MM.1S (cell line): ENCODE measurements around the gene BAG2.

Source experiments
- DNase-seq: peaks from one replicate; pipeline ENCODE4 v3.0.0-alpha.2; 2015
- H2AFZ ChIP-seq: fragments of 300-600 bp; sonication (generic); 2 replicates; pipeline ENCODE4 v1.6.0; 2016; ENCODE audit warnings: antibody characterized with exemption, low read length
- H3F3A ChIP-seq: fragments of 300-600 bp; sonication (generic); 2 replicates; pipeline ENCODE4 v1.6.1; 2016; ENCODE audit warnings: mild to moderate bottlenecking, antibody characterized with exemption, low read length, moderate library complexity, mixed read lengths; ENCODE audit not compliant: insufficient read depth
- H3K27ac ChIP-seq: fragments of 300-600 bp; sonication (generic); 2 replicates; pipeline ENCODE4 v1.5.1; 2016; ENCODE audit warnings: mild to moderate bottlenecking, low read length
- H3K27me3 ChIP-seq: fragments of 300-600 bp; sonication (generic); replicated peaks from 2 replicates; pipeline ENCODE4 v1.6.0; 2016; ENCODE audit warnings: low read length; ENCODE audit not compliant: insufficient read depth
- H3K36me3 ChIP-seq: fragments of 300-600 bp; sonication (generic); replicated peaks from 2 replicates; pipeline ENCODE4 v1.6.1; 2016; ENCODE audit warnings: mild to moderate bottlenecking, low read length, mixed read lengths; ENCODE audit not compliant: insufficient read depth
- H3K4me1 ChIP-seq: fragments of 300-600 bp; sonication (generic); 2 replicates; pipeline ENCODE4 v1.6.1; 2016; ENCODE audit warnings: low read length, mixed read lengths
- H3K4me2 ChIP-seq: fragments of 300-600 bp; sonication (generic); 2 replicates; pipeline ENCODE4 v1.6.0; 2016; ENCODE audit warnings: low read depth, low read length
- H3K4me3 ChIP-seq: fragments of 300-600 bp; sonication (generic); 2 replicates; pipeline ENCODE4 v1.5.1; 2016; ENCODE audit warnings: low read length, mixed read lengths
- H3K79me2 ChIP-seq: fragments of 300-600 bp; sonication (generic); 2 replicates; pipeline ENCODE4 v1.6.1; 2016; ENCODE audit warnings: mixed run types, low read length, mixed read lengths
- H3K9ac ChIP-seq: fragments of 300-600 bp; sonication (generic); 2 replicates; pipeline ENCODE4 v1.6.1; 2016; ENCODE audit warnings: low read length, mixed read lengths
- H3K9me2 ChIP-seq: fragments of 300-600 bp; sonication (generic); replicated peaks from 2 replicates; pipeline ENCODE4 v1.6.1; 2016; ENCODE audit warnings: mild to moderate bottlenecking, low read length, mixed read lengths; ENCODE audit not compliant: insufficient read depth
- H3K9me3 ChIP-seq: fragments of 300-600 bp; sonication (generic); replicated peaks from 2 replicates; pipeline ENCODE4 v1.6.1; 2016; ENCODE audit warnings: mild to moderate bottlenecking, low read length, mixed read lengths; ENCODE audit not compliant: insufficient read depth
- H4K20me1 ChIP-seq: fragments of 300-600 bp; sonication (generic); 2 replicates; pipeline ENCODE4 v1.6.1; 2016; ENCODE audit warnings: mild to moderate bottlenecking, low read length, moderate library complexity, mixed read lengths; ENCODE audit not compliant: insufficient read depth
- EZH2 ChIP-seq: fragments of 300-600 bp; sonication (generic); optimal IDR thresholded peaks from 2 replicates; pipeline ENCODE3; 2017; ENCODE audit warnings: low read depth, mild to moderate bottlenecking, antibody characterized with exemption, low read length, mixed read lengths
- EZH2phosphoT487 ChIP-seq: fragments of 300-600 bp; sonication (generic); IDR thresholded peaks from 2 replicates; pipeline ENCODE4 v1.6.1; 2018; ENCODE audit warnings: antibody characterized with exemption, low read length
- TF ChIP-seq, protein P1 (sequence below): fragments of 300-600 bp; sonication (generic); IDR thresholded peaks from 2 replicates; pipeline ENCODE4 v1.5.1; 2016; ENCODE audit warnings: antibody characterized with exemption, low read length, mixed read lengths

Gene BAG2

DNA sequence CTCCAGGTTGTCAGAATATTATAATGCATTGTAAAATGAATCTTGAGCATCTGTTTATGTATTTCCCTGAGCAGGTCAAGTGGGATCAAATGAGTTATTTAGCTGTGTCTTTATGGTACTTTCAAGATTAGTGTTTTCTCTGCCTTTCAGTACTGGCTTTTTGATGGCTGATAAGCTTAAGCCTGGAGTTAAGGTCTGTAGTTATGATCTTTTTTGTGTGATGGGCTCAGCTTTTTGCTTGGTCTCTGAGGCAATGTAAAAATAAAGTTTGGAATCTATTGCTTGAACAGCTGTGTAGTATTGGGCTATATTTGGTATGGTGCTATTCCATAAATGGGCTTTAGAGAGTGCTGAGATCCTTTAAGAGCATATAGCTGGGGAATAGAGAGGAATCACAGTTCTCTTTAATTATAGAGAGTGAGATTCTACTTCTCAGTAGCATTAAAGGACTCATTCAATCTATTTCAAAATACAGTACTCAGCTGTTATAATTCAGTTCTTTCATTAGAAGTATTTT lies 41.4 kb upstream of the BAG2 start:
- TF ChIP-seq EZH2: no peak
- TF ChIP-seq, protein P1, sequence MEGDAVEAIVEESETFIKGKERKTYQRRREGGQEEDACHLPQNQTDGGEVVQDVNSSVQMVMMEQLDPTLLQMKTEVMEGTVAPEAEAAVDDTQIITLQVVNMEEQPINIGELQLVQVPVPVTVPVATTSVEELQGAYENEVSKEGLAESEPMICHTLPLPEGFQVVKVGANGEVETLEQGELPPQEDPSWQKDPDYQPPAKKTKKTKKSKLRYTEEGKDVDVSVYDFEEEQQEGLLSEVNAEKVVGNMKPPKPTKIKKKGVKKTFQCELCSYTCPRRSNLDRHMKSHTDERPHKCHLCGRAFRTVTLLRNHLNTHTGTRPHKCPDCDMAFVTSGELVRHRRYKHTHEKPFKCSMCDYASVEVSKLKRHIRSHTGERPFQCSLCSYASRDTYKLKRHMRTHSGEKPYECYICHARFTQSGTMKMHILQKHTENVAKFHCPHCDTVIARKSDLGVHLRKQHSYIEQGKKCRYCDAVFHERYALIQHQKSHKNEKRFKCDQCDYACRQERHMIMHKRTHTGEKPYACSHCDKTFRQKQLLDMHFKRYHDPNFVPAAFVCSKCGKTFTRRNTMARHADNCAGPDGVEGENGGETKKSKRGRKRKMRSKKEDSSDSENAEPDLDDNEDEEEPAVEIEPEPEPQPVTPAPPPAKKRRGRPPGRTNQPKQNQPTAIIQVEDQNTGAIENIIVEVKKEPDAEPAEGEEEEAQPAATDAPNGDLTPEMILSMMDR: no peak
- TF ChIP-seq EZH2phosphoT487: no peak
- Histone ChIP-seq H3F3A (no peaks in the 10 kb centered on the region), H3K9ac (no peak overlapping the region), H3K9me3 (no peaks in the 10 kb centered on the region), H3K36me3 (0 out of 2 replicates have a peak, but pooled peaks cover 3% of the 10 kb centered on the region), H3K27me3 (no peaks in the 10 kb centered on the region), H2AFZ (no peak overlapping the region), H4K20me1 (no peaks in the 10 kb centered on the region), H3K27ac (no peak overlapping the region), H3K4me2 (no peak overlapping the region), H3K9me2 (no peaks in the 10 kb centered on the region), H3K4me3 (no peak overlapping the region), H3K79me2 (no peaks in the 10 kb centered on the region), H3K4me1 (no peaks in the 10 kb centered on the region)
- no peak for DNase-seq

DNA sequence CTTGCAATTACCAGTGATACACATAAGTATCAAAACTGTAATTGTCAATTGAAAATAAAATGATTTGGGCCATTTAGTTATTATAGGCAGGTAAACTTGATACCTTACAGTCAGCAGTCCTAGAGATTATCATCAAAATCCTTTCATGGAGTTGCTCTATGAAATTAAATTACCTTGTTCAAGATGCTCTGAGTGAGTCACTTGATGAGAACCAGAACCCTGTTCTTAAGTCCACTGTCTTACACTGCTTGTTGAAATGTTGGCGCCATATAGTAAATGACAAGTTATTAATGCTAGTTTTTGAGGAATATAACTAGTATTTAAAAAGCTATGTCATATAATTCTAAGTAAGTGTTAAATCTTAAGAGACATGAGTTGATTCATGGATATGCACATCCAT lies 37.2 kb upstream of the BAG2 start:
- Histone ChIP-seq H3K36me3 (0 out of 2 replicates have a peak, but pooled peaks cover 7% of the 10 kb centered on the region), H3K9me2 (no peaks in the 10 kb centered on the region), H3K9me3 (no peaks in the 10 kb centered on the region), H3F3A (no peaks in the 10 kb centered on the region), H3K79me2 (no peaks in the 10 kb centered on the region), H3K9ac (no peak overlapping the region), H3K27me3 (no peaks in the 10 kb centered on the region), H3K27ac (no peak overlapping the region), H4K20me1 (no peaks in the 10 kb centered on the region), H3K4me2 (no peak overlapping the region), H2AFZ (no peak overlapping the region), H3K4me1 (no peaks in the 10 kb centered on the region), H3K4me3 (no peak overlapping the region)
- TF ChIP-seq EZH2 (no peak), EZH2phosphoT487 (no peak)
- TF ChIP-seq, protein P1: no peak
- no peak for DNase-seq

DNA sequence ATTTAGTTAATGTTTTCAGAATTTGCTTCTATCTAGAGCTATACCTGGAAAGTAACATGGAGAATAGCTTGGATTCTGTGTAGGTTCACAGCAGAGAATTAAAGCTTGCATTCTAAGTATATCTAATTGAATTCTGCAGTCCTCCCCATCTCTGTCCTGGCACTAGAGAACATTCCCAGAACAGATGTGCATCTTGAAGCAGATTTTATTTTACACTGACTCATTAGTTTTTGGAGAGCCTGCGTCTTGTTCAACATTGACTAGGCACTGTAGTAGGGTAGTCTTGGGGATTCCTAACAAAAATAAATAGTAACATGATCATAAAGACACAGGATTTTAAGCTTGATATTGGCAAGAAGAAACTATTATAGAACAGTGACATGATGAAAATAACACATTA lies 36.2 kb upstream of the BAG2 start:
- Histone ChIP-seq H3K4me3 (no peak overlapping the region), H2AFZ (no peak overlapping the region), H3K36me3 (0 out of 2 replicates have a peak, but pooled peaks cover 7% of the 10 kb centered on the region), H3F3A (no peaks in the 10 kb centered on the region), H3K9ac (no peak overlapping the region), H3K9me2 (no peaks in the 10 kb centered on the region), H3K4me2 (no peak overlapping the region), H3K79me2 (no peaks in the 10 kb centered on the region), H3K4me1 (no peaks in the 10 kb centered on the region), H4K20me1 (no peaks in the 10 kb centered on the region), H3K27ac (no peak overlapping the region), H3K27me3 (no peaks in the 10 kb centered on the region), H3K9me3 (no peaks in the 10 kb centered on the region)
- DNase-seq: no peak
- TF ChIP-seq, protein P1: no peak
- TF ChIP-seq EZH2phosphoT487 (no peak), EZH2 (no peak)
